EH (cell line): ENCODE measurements around the gene ALOX5AP.

Experiments used
- DNase-seq: peaks from one replicate; pipeline ENCODE4 v3.0.0-alpha.2; 2015; ENCODE audit warnings: low read depth

ALOX5AP gene

GRCh38 chr13:30735025-30735871 lies at the start of gene ALOX5AP:
Gene ALOX5AP (plus strand): TSS chr13:30735543. CDS start chr13:30735606, 63 bp downstream.
- DNase-seq: no peak

GRCh38 chr13:30685987-30686386 lies 49.4 kb upstream of the ALOX5AP start:
- no peak for DNase-seq

GRCh38 chr13:30687601-30688000 lies 47.7 kb upstream of the ALOX5AP start:
- DNase-seq: no peak

- no peak for DNase-seq
Measured at GRCh38 chr13:30689752-30690151, 45.6 kb upstream of the ALOX5AP start.

GRCh38 chr13:30690282-30691188 lies 44.8 kb upstream of the ALOX5AP start:
- peak; percentile 96 for DNase-seq

GRCh38 chr13:30692113-30692512 lies 43.2 kb upstream of the ALOX5AP start:
- DNase-seq: no peak

GRCh38 chr13:30696278-30697176 lies 38.8 kb upstream of the ALOX5AP start:
- peak; percentile 63 for DNase-seq

DNA sequence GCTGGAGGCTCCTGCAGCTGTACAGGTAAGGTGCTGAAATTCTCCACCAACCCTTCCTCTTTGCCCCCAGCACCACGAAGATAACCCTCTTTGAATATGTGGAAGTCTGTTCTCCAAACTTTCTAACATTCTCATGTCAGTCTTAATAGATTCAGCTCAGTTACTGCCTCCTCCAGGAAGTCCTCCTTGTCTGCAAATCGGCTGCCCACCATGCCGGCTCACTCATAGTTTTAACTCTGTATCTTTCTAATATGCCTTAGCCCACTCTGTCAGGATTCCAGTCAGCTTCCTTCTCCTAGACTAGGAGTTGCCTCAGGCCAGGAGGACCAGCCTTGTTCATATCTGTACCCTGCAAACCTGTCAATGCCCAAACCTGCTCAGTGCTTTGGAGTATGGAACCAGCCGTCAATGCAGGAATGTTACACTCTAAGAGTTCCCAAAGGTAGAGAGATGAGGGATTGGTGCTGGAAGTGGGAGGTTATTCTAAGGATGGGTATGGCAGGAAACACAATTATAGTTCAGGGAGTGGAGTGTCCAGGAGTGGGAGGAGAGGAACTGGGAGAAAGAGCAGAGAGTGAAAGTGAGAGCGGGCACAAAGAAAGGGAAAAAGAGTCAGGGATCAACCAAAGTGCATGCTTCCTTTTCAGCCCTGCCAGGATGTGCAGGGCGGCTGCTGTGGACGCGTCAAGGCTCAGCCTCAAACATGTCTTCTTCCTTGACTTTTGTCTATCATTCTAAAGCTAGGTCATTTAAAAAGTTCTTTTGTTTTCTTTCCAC lies 38.0 kb upstream of the ALOX5AP start:
- no peak for DNase-seq

DNA sequence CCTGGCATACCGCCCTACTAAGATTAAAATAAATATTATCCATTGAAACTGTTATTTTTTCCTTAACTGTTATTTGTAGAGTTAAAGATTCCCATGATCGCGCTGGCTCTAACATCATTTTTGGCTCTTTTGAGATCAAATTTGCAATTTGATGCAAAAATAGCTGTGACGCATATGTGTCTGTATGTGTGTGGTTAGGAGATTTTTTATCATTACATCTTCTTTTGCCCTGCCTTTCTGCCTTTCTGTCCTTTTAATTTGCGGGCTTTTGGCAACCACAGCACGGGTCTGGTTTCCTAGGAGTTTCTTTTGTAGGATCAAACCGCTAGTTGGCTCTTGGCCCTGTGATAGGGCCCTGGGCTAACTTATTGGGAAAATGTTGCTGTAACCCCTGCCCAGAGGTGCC lies 37.3 kb upstream of the ALOX5AP start:
- DNase-seq: peak; percentile 54

GRCh38 chr13:30698488-30699005 lies 36.8 kb upstream of the ALOX5AP start:
- no peak for DNase-seq

- no peak for DNase-seq
Measured at GRCh38 chr13:30700364-30700763, 35.0 kb upstream of the ALOX5AP start.

- no peak for DNase-seq
Measured at GRCh38 chr13:30702006-30702405, 33.3 kb upstream of the ALOX5AP start.

DNA sequence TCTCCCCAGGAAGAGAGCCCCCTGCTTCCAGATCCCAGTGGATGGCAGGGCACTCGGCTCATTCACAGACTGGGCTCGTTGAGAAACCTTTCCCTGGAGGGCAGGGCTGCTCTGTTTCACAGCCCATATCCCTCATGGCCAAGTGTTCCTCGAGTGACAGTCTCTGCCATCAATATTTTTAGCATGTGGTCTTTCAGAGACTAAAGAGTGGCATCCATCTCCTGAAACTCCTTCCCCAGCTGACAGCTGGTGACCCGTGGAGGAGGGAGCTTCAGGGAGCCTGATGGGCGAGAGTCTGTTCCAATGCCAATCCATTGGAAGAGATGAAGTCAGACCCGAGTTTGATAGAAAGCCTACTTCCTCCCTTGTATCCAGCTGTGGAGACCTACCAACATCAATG lies 30.7 kb upstream of the ALOX5AP start:
- no peak for DNase-seq

DNA sequence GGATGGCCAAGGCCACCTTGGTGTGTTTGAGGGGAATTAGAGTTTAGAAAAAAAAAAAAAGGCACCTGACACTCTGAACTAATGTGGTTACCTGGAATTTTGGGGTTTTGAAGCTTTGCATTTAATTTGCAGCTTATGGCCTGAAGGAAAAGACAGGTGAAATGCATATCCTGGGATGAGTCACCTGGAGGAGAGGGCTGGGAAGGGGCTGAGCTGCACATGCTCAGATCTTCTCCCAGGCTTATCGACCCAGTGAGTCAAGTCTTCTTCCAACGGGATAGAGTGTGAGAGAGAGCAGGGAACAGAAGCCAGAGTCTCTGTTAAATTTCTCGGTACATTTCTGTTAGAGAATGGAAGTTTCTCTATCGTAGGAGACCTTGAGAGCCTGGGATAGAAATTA lies 29.7 kb upstream of the ALOX5AP start:
- no peak for DNase-seq

- DNase-seq: peak; percentile 72
Measured at GRCh38 chr13:30708541-30708940, 26.8 kb upstream of the ALOX5AP start.

DNA sequence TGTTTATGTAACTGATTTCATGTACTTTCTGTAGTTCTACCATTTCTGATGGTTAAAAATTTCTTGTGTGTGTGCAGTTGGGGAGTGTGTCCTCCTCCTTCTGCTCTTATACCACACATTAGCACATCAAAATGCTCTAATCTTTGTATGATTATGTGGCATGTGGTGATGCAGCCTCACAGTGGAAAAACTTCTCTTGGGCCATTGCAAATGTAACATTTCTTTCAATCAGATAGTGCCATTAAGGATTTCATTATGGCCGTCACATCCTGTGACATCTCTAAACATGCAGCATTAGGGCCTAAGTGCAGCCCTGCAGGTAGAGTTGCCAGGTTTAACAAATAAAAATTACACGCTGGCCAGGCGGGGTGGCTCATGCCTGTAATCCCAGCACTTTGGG lies 24.9 kb upstream of the ALOX5AP start:
- no peak for DNase-seq

DNA sequence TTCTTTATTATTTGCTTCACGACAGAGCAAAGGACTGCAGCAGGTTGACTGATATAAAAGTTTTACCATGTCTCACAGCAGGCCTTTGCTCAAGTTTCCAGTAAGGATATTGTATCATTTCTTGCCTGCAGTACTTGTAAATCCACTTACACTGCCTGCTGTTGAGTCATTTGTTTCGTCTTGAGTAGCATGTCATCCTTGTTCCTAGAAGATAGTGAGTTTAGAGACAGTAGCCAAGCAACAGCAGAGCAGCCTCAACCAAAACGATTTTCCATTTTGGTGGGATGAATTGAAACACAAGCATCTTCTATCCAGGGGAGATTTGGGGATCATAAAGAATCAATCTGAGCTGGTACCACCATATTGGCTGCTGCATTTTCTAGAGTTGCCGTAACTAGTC lies 24.0 kb upstream of the ALOX5AP start:
- DNase-seq: peak; percentile 51

- no peak for DNase-seq
Measured at GRCh38 chr13:30711837-30712236, 23.5 kb upstream of the ALOX5AP start.

DNA sequence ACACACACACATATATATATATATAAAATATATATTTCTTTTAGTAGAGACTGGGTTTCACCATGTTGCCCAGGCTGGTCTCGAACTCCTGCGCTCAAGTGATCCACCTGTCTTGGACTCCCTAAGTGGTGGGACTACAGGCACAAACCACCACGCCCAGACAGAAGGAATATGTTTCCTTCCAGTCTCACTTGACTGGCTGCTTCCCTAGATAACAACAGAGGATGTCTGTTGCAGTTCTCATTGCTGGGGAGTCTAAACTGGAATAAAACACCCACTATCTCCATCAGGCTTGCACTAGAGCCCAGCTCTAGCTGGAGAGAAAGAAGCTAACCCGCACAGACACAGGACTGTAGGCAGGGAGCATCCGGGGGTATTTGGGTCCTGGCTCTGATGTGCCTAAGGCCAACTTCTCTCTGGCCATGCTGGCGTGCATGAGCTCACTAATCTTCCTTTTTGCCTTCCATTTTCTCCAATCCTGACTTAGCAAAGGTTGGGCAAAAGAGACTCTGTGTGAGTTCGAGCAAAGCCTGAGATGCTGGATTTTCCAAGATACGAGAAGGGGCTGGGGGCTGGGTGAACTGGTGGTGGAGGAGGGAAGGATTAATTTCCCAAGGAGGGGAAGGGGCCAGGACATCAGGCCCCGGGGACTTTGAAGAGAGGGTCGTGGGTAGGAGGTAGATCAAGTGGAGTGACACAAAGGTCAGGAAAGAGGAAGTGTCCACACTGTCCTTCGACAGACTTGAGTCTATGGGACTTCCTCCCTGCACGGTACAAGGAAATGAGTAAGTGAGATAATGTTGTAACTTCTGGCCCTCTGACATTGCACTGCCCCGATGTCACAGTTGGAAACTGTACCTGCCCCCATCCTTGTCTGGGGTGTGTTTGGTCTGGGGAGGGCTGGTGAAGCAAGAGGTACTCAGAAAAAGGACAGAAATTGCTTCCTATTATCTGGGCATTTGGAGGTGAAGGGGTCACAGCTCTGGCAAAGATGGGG lies 22.5 kb upstream of the ALOX5AP start:
- DNase-seq: peak; percentile 53
